GM18858 (cell line): ENCODE data around the gene KIAA0040.

Experiments used
- ATAC-seq: cut with Tn5 transposase; IDR thresholded peaks from one replicate; pipeline ENCODE4 v1.9.1; 2021; ENCODE audit not compliant: unreplicated experiment

KIAA0040 gene

GRCh38 chr1:175172503-175172902, 20.1 kb downstream of the KIAA0040 start:
- no peak for ATAC-seq

GRCh38 chr1:175171036-175171913, 21.3 kb downstream of the KIAA0040 start:
- no peak for ATAC-seq

DNA sequence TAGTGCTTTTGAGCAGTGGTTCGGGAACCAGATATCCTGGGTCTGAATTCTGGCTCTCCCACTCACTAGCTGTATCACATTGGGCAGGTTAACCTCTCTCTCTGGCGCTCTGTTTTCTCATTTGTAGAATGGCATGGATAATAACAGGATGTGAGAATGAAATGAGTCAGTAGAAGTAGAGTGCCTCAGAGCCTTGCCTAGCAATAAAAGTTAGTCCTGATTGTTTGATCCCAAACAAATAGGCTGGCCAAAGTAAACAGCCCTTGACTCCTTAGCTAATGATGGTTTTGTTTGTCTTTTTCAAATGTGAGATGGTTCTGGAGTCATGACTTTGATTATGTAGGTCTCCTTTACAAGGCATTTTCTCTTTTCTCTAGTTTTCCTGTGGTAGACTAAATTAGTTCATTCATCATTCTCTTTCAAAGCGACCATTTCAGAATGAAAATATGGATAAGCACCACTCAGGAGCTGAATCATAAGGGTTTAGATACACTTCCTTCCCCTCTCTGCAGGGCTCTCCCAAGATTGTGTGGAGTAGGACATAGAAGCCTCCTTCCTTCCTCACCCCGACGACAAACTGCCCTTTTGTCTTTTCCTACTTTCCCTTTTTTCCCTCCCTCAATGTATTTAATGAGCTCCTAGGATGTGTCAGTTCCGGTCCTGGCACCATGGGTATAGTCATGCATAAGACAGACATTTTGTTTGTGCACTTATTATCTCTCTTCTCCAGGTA, 23.1 kb downstream of the KIAA0040 start:
- no peak for ATAC-seq

- ATAC-seq, result no peak
These were observed 23.8 kb downstream of the KIAA0040 start for GRCh38 chr1:175168782-175169181.

GRCh38 chr1:175167861-175168260, 24.7 kb downstream of the KIAA0040 start:
- ATAC-seq, result no peak

GRCh38 chr1:175166746-175167145, 25.8 kb downstream of the KIAA0040 start:
- no peak for ATAC-seq

DNA sequence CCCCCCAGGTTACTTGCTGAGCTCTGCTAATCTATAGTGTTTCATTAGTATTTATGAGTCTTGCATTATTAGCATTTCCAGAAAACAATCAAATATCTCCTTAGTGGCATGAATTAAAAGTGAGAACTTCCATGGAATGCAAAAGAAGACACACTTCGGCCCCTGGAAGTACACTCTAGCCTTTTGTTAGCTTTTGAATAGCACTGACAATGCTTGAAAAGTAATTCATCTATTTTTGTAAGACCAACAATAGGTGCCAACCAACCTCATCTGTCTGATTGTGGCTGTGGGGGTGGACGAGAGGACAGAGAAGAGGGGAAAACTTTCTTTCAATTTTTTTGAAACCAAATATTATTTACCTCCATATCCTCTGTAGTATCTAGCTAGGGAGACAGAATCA, 27.8 kb downstream of the KIAA0040 start:
- no peak for ATAC-seq

GRCh38 chr1:175163702-175164101, 28.9 kb downstream of the KIAA0040 start:
- no peak for ATAC-seq

DNA sequence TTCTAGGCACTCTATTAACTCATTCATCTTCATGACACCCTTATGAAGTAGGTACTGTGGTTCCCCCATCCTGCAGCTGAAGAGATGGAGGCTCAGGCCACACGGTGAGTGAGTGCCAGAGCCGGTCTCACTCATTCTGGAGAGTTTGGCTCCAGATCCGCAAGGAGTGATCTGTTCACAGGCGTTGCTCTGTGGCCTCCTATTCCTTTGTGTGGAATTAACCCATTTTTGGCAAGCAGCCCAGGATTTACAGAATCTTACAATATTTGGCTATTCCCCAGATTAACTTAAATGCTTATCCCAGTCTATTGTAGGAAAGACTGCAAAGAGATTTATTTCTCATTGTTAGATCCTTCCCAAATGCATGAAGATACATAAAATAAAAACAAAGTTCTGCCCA, 29.6 kb downstream of the KIAA0040 start:
- ATAC-seq, result no peak

- ATAC-seq, result no peak
These were observed 34.4 kb downstream of the KIAA0040 start for GRCh38 chr1:175158170-175158591.

DNA sequence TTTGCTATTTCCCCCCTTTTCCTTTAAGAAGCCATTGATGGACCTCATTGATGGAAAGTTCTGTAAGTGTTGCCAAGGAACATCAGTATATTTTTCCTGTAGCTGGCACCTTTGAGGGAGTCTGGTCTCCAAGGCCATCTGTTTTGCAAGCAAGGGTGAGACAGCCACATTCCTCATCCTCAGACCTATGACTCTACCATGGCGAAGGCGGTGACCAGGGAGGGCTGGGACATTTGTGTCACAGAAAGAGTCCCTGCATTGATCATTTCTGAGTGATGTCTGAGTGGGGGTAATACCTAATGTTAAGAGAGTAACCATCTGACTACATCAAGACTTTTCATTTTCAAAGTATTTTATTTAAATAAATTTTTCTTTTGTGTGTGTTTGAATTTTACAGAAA, 35.4 kb downstream of the KIAA0040 start:
- no peak for ATAC-seq

DNA sequence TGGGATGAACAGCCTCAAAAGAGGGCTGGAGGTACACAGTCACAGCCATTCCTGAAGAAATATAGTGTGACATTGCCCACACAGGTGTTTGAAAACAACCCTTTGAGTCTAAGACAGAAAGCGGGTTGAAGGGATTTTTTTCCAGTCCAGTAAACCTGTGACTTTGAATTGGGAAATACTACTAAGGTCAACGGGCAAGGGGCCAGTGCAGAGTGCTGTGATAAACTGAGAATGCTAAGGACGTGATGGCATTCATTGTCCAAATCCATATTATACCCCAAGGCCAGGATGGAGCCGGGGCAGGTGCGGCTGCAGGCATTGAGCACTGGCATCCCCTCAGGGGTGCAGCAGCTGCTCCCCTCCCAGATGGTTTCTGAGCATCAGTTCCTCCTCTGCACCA, 36.6 kb downstream of the KIAA0040 start:
- no peak for ATAC-seq

DNA sequence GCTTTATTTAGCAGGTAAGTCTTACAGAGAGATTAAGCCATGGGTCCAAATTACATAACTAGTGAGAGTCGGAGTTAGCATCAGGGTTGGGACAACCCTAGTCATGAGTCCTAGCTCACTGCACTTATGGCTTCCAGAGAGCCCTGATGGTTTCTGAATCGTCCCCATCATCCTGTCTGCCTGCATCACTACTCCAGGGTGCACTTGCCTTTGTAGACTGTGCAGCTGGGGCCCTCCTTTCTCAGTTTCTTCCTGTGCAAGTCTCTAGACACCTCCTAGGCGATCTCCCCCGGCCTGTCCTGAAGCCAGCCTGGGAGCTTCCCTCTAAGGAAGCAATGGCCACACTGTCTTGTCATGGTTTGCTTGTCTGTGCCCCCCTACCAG, 37.1 kb downstream of the KIAA0040 start:
- ATAC-seq, result no peak

GRCh38 chr1:175154629-175155472, 37.7 kb downstream of the KIAA0040 start:
- ATAC-seq, result no peak

- ATAC-seq, result no peak
These were observed 40.4 kb downstream of the KIAA0040 start for GRCh38 chr1:175152006-175152652.

- ATAC-seq, result no peak
These were observed 41.8 kb downstream of the KIAA0040 start for GRCh38 chr1:175150596-175151319.

- ATAC-seq, result no peak
These were observed 44.5 kb downstream of the KIAA0040 start for GRCh38 chr1:175148068-175148467.

GRCh38 chr1:175147569-175147968, 45.0 kb downstream of the KIAA0040 start:
- ATAC-seq, result no peak

DNA sequence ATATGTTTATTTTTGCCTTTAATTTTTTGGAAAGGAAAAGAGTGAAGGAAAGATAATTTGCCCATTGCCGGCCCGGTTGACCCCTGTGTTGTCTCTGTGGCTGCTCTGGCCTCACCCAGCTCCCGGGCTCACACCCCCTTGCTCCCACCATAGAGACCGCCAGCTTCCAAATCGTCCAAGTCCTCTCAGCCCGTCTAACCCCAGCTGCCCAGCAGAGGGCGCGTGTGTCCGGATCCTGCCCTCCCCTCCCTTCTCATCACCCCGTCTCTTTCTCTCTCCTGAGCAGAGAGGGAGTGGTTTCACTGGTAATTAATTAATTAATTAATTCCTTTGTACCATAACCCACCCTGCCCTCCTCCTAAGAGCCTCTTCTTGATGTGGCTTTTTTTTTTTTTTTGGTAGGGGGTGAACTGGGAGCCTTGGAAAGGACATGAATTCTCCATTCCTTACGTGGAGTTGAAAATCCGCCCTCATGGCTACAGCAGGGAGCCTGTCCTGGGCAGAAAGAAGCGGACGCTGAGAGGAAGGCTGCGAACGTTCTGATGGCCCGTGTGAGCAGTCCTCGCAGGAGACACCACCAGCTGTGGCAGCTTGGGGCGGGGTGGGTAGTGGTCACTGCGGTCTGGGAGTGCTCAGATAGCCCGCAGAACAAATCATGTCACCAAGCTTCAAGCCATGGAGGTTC, 45.9 kb downstream of the KIAA0040 start:
- no peak for ATAC-seq
